ENCODE measurements around the gene GABBR2.

GRCh38 chr9:98356326-98356725 lies 352.4 kb downstream of the GABBR2 start:
- TF ChIP-seq CTCF (conservative IDR thresholded peaks at IDR 0.05) (no peak), ZFX (IDR thresholded peaks at IDR 0.05) (no peak)
